Transverse colon (tissue), 4 donors: ENCODE measurements around the gene CDK7.

Experiments
- EP300 ChIP-seq: sonication (generic); formaldehyde crosslinking; IDR thresholded peaks from one replicate; pipeline ENCODE4 v1.6.1; 2017; ENCODE audit warnings: antibody characterized with exemption, low read depth
- POLR2A ChIP-seq: fragments of 450-650 bp; IDR thresholded peaks from one replicate; pipeline ENCODE4 v1.6.1; 2016; ENCODE audit warnings: antibody characterized with exemption, mild to moderate bottlenecking, moderate library complexity
- POLR2AphosphoS5 ChIP-seq, 3 donors: sonication (generic); formaldehyde crosslinking; IDR thresholded peaks; one replicate each; pipeline ENCODE4 v1.6.1; 2016; ENCODE audit warnings: antibody characterized with exemption in 3 of 3
- TF ChIP-seq, protein P1 (sequence below), 5 experiments: fragments of 200-600 bp in 3 of 5; fragments of 450-650 bp in 2 of 5; sonication (generic) in 3 of 5; IDR thresholded peaks; 1 replicate in 2 of 5; 2 replicates in 3 of 5; pipeline ENCODE4 v1.5.1; 2016 to 2017; ENCODE audit warnings: antibody characterized with exemption in 5 of 5, inconsistent platforms in 3 of 5, mild to moderate bottlenecking in 2 of 5, moderate library complexity in 1 of 5

- TF ChIP-seq, protein P1, sequence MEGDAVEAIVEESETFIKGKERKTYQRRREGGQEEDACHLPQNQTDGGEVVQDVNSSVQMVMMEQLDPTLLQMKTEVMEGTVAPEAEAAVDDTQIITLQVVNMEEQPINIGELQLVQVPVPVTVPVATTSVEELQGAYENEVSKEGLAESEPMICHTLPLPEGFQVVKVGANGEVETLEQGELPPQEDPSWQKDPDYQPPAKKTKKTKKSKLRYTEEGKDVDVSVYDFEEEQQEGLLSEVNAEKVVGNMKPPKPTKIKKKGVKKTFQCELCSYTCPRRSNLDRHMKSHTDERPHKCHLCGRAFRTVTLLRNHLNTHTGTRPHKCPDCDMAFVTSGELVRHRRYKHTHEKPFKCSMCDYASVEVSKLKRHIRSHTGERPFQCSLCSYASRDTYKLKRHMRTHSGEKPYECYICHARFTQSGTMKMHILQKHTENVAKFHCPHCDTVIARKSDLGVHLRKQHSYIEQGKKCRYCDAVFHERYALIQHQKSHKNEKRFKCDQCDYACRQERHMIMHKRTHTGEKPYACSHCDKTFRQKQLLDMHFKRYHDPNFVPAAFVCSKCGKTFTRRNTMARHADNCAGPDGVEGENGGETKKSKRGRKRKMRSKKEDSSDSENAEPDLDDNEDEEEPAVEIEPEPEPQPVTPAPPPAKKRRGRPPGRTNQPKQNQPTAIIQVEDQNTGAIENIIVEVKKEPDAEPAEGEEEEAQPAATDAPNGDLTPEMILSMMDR (IDR thresholded peaks at IDR 0.05): no peak
- TF ChIP-seq POLR2A: no peak
- no peak for TF ChIP-seq EP300
- no peak for TF ChIP-seq POLR2AphosphoS5 (IDR thresholded peaks at IDR 0.05)
Observed at GRCh38 chr5:69261034-69261433, 26.3 kb downstream of the CDK7 start.
